ENCODE measurements around the gene GAS2L2.

DNA sequence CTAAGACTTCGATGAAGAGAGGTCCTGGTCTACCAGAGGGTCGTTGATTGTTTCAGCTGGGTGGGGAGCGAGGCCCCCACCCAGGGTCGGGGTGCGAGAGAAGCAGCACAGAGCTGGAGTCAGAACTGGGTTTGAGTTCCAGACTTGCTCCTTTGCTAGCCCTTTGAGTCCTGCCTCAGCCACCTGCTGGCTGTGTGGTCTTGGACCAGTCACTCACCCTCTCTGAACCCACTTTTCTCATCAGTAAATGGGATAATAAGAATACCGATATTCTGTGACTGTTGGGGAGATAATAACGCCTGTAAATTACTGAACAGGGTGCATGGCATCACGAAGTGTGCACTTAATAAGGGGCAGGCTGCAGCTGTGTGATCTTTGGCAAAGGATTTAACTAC lies 42.8 kb upstream of the GAS2L2 start:
- no peak for TF ChIP-seq CTCF (IDR thresholded peaks at IDR 0.05)
- no peak for TF ChIP-seq POLR2A (IDR thresholded peaks at IDR 0.05)

Measured in thyroid gland (tissue), 4 donors.